ENCODE measurements around the gene GDF9. TPM values are rescaled to one million over a fixed set of nuclear protein-coding genes. Genes with fewer than 3 reads are reported as not detected.

GDF9 gene
- total RNA-seq, 1 experiment from 2014 or later = 0.51 TPM

- peaks cover 4% of the 10 kb centered on the region for H3K4me1 Mint-ChIP-seq (ENCODE audit: insufficient read depth, unreplicated experiment)
Measured at GRCh38 chr5:132812781-132813598, 53.3 kb downstream of the GDF9 start, which contains the start of gene SOWAHA. TSS of gene SOWAHA (plus strand) at chr5:132813302. CDS start at chr5:132813622, 320 bp downstream.

GRCh38 chr5:132812123-132812765, 54.0 kb downstream of the GDF9 start:
- Mint-ChIP-seq H3K36me3 (ENCODE audit: insufficient read depth, unreplicated experiment) (no peaks in the 10 kb centered on the region), H3K27me3 (ENCODE audit: insufficient read depth, unreplicated experiment) (peaks cover 30% of the 10 kb centered on the region), H3K9me3 (ENCODE audit: unreplicated experiment) (no peaks in the 10 kb centered on the region), H3K4me1 (ENCODE audit: insufficient read depth, unreplicated experiment) (peaks cover 4% of the 10 kb centered on the region), H3K27ac (ENCODE audit: low read depth, unreplicated experiment) (no peak overlapping the region), H3K4me3 (ENCODE audit: unreplicated experiment) (peak overlapping the region; percentile 68)
- BruUV-seq (replicated peaks) = no TSS peak
- ChIA-PET POLR2A (no interaction called here), CTCF (interaction anchor here (5.7 kb wide), 1 partner anchor 8 kb away, joined by 58 read pairs; no protein-coding TSS in a partner anchor)
- intact Hi-C loops (cut with micrococcal nuclease) = no loop called here
- no peak for DNase-seq (ENCODE audit: unreplicated experiment)
- TF ChIP-seq CTCF (IDR thresholded peaks at IDR 0.05; ENCODE audit: unreplicated experiment) = no peak

More at GRCh38 chr5:132812781-132813598, 53.3 kb downstream of the GDF9 start, which contains the start of gene SOWAHA:
- POLR2A ChIA-PET = interaction anchor here (0.7 to 1.4 kb wide), 4 partner anchors 17 to 75 kb away, joined by 3 to 7 read pairs (median 3); partner anchors contain the start of genes GDF9, KIF3A, SHROOM1 and UQCRQ
- no peak for DNase-seq (ENCODE audit: unreplicated experiment)
- peak within 1 kb of the TSS; percentile 68 for H3K4me3 Mint-ChIP-seq (ENCODE audit: unreplicated experiment)
- no peak within 1 kb of the TSS for H3K27ac Mint-ChIP-seq (ENCODE audit: low read depth, unreplicated experiment)
- CTCF ChIA-PET = interaction anchor here (0.6 to 1.2 kb wide), 3 partner anchors 12 to 1056 kb away, joined by 3 to 4 read pairs (median 4); no protein-coding TSS in a partner anchor
- no peak for TF ChIP-seq CTCF (IDR thresholded peaks at IDR 0.05; ENCODE audit: unreplicated experiment)
- no peaks in the 10 kb centered on the region for H3K9me3 Mint-ChIP-seq (ENCODE audit: unreplicated experiment)
- no peaks in the 10 kb centered on the region for H3K36me3 Mint-ChIP-seq (ENCODE audit: insufficient read depth, unreplicated experiment)
- BruUV-seq (replicated peaks) = no TSS peak
- H3K27me3 Mint-ChIP-seq (ENCODE audit: insufficient read depth, unreplicated experiment) = peaks cover 30% of the 10 kb centered on the region
- intact Hi-C loops (cut with micrococcal nuclease) = no loop called here

Other genes with a start within 250 kb of the GDF9 start
- gene IL13, start 208.3 kb downstream of the GDF9 start, total RNA-seq (2022) = not detected in 2 replicates
- not detected in 2 replicates for gene IL4, start 192.5 kb downstream of the GDF9 start, total RNA-seq (2022)
- 23.9 and 31.5 TPM in 2 replicates for gene KIF3A, start 128.9 kb downstream of the GDF9 start, total RNA-seq (2022)
- 0.12 and 0.16 TPM in 2 replicates for gene CCNI2, start 119.0 kb downstream of the GDF9 start, total RNA-seq (2022)
- 34.8 and 53.1 TPM in 2 replicates for gene SEPTIN8, start 89.2 kb downstream of the GDF9 start, total RNA-seq (2022)
- not detected in 2 replicates for gene SOWAHA, start 53.2 kb downstream of the GDF9 start, total RNA-seq (2022)
- 20.5 and 22.7 TPM in 2 replicates for gene SHROOM1, start 35.8 kb downstream of the GDF9 start, total RNA-seq (2022)
- 974 and 1,181 TPM in 2 replicates for gene UQCRQ, start 173 bp upstream of the GDF9 start, total RNA-seq (2022)
- 2.9 and 3.2 TPM in 2 replicates for gene LEAP2, start 7.2 kb upstream of the GDF9 start, total RNA-seq (2022)
- gene AFF4, start 97.2 kb upstream of the GDF9 start, total RNA-seq (2022) = 200 and 206 TPM in 2 replicates
- gene ZCCHC10, start 160.1 kb upstream of the GDF9 start, total RNA-seq (2022) = 35.0 and 37.7 TPM in 2 replicates
- 173 and 218 TPM in 2 replicates for gene HSPA4, start 185.5 kb upstream of the GDF9 start, total RNA-seq (2022)

Data from MCF 10A (cell line).